K562 (cell line): Measurements from ENCODE around the gene SLC44A5. TPM values are rescaled to one million over a fixed set of nuclear protein-coding genes. Genes with fewer than 3 reads are reported as not detected.

Experiments used
- ATAC-seq: fragments of 200-7000 bp; cut with Tn5 transposase; 3 replicates; pipeline ENCODE4 v1.9.1; 2020; ENCODE audit warnings: moderate library complexity
- BruUV-seq: library from RNA; stranded (reverse); fragments of 400-500 nt; replicated peaks from 2 replicates; lab custom pipeline; 2021; lab: Mats Ljungman, UMichigan
- CTCF ChIA-PET: fragments of 300-600 bp; formaldehyde crosslinking; extraction: SDS; loops from one replicate; lab custom pipeline; 2021; ENCODE audit warnings: low intra/inter-chr PET ratio; lab: Yijun Ruan, JAX
- POLR2A ChIA-PET: fragments of 300-600, 350-650 bp; sonication (Branson Sonifier 250); formaldehyde crosslinking; extraction: SDS; loops from one replicate; lab custom pipeline; 2021; ENCODE audit warnings: antibody characterized with exemption, inconsistent platforms; lab: Yijun Ruan, JAX
- DNase-seq, 4 experiments: peaks; one replicate each; pipeline versions ENCODE4 v3.0.0 to v3.0.0-alpha.2; 2011 to 2018; ENCODE audit warnings: low spot score in 3 of 4, mixed read lengths in 3 of 4; ENCODE audit errors: extremely low read depth in 1 of 4
- FAIRE-seq: peaks from 2 replicates; lab custom pipeline; 2011; peaks lifted over from hg19 to GRCh38; lab: Jason Lieb, UNC
- H2AFZ ChIP-seq: 2 replicates; pipeline ENCODE4 v1.6.0; 2011; ENCODE audit warnings: low read depth, low read length, control low read depth, inconsistent platforms
- H3K27ac ChIP-seq: fragments of 200-600 bp; 3 replicates; pipeline ENCODE4 v1.8.0; 2011; ENCODE audit warnings: low read depth, mild to moderate bottlenecking, control low read depth, inconsistent platforms, low read length, moderate library complexity, mixed read lengths; ENCODE audit errors: extremely low read depth
- H3K27me3 ChIP-seq, 2 experiments: fragments of 300-600 bp in 1 of 2; 2 replicates in 1 of 2; 3 replicates in 1 of 2; pipeline versions ENCODE4 v1.6.0 to v1.8.0; 2011; ENCODE audit warnings: inconsistent platforms in 2 of 2, low read length in 2 of 2, mild to moderate bottlenecking in 1 of 2, mixed read lengths in 1 of 2, moderate library complexity in 1 of 2; ENCODE audit not compliant: control insufficient read depth in 2 of 2, insufficient read depth in 2 of 2
- H3K36me3 ChIP-seq: fragments of 300-600 bp; 3 replicates; pipeline ENCODE4 v1.8.0; 2011; ENCODE audit warnings: mild to moderate bottlenecking, low read length, inconsistent platforms; ENCODE audit not compliant: control insufficient read depth, insufficient read depth
- H3K4me1 ChIP-seq, 2 experiments: fragments of 200-600 bp in 1 of 2; replicated peaks in 1 of 2; 2 replicates in 1 of 2; 3 replicates in 1 of 2; pipeline versions ENCODE4 v1.5.1 to v1.8.0; 2011; ENCODE audit warnings: inconsistent platforms in 2 of 2, low read length in 2 of 2, mild to moderate bottlenecking in 1 of 2, mixed read lengths in 1 of 2, moderate library complexity in 1 of 2; ENCODE audit not compliant: control insufficient read depth in 2 of 2, insufficient read depth in 2 of 2
- H3K4me2 ChIP-seq: 2 replicates; pipeline ENCODE4 v1.6.1; 2011; ENCODE audit warnings: low read length, control low read depth, inconsistent platforms, mixed read lengths; ENCODE audit not compliant: insufficient read depth
- H3K4me3 ChIP-seq: fragments of 200-600 bp; sonication (generic), shearing (Covaris generic); 2 replicates; pipeline ENCODE4 v1.5.1; 2016; ENCODE audit warnings: control low read depth, inconsistent platforms
- H3K79me2 ChIP-seq: fragments of 200-600 bp; 3 replicates; pipeline ENCODE4 v1.8.0; 2011; ENCODE audit warnings: low read length, inconsistent platforms; ENCODE audit not compliant: control insufficient read depth, insufficient read depth
- H3K9ac ChIP-seq, 2 experiments: 2 replicates each; pipeline versions ENCODE4 v1.6.0 to v1.6.1; 2011; ENCODE audit warnings: low read depth in 2 of 2, low read length in 2 of 2, control low read depth in 1 of 2, inconsistent platforms in 1 of 2, mild to moderate bottlenecking in 1 of 2, mixed read lengths in 1 of 2; ENCODE audit not compliant: insufficient read depth in 1 of 2
- H3K9me1 ChIP-seq: one replicate; pipeline ENCODE4 v1.6.0; 2011; ENCODE audit warnings: inconsistent platforms, mild to moderate bottlenecking, low read length, moderate library complexity; ENCODE audit not compliant: control insufficient read depth, insufficient read depth
- H3K9me3 ChIP-seq: replicated peaks from 2 replicates; pipeline ENCODE4 v1.5.1; 2011; ENCODE audit warnings: low read depth, low read length, inconsistent platforms; ENCODE audit not compliant: control insufficient read depth, insufficient read depth
- H4K20me1 ChIP-seq: replicated peaks from 2 replicates; pipeline ENCODE4 v1.6.1; 2011; ENCODE audit warnings: low read length, inconsistent platforms, mixed read lengths; ENCODE audit not compliant: control insufficient read depth, insufficient read depth
- ARID1B ChIP-seq: fragments of 450-650 bp; IDR thresholded peaks from 2 replicates; pipeline ENCODE4 v1.6.1; 2016; ENCODE audit warnings: antibody characterized with exemption, mild to moderate bottlenecking, inconsistent platforms
- ATF1 ChIP-seq, 2 experiments: fragments of 450-650 bp in 1 of 2; IDR thresholded peaks; 2 replicates each; pipeline ENCODE4 v1.6.1; 2016; ENCODE audit warnings: missing compliant biosample characterization in 1 of 2, missing genetic modification characterization in 1 of 2
- BRF1 ChIP-seq: IDR thresholded peaks from 3 replicates; pipeline ENCODE4 v1.6.1; 2011; ENCODE audit warnings: borderline replicate concordance, mild to moderate bottlenecking; ENCODE audit not compliant: insufficient read length; ENCODE audit errors: extremely low read depth
- FOSL1 ChIP-seq: fragments of 200-800 bp; sonication (Bioruptor generic); conservative IDR thresholded peaks from 2 replicates; pipeline ENCODE4 v1.6.1; 2016; ENCODE audit warnings: missing genetic modification characterization, missing compliant biosample characterization
- MAFK ChIP-seq: IDR thresholded peaks from 2 replicates; pipeline ENCODE4 v1.6.1; 2011; ENCODE audit warnings: low read length, improper control_type of control experiment
- MBD2 ChIP-seq: sonication (generic); IDR thresholded peaks from 2 replicates; pipeline ENCODE4 v1.6.1; 2016; ENCODE audit warnings: low read depth, borderline replicate concordance
- MTA3 ChIP-seq: fragments of 450-650 bp; formaldehyde crosslinking; IDR thresholded peaks from 2 replicates; pipeline ENCODE4 v1.6.1; 2017; ENCODE audit warnings: mild to moderate bottlenecking, borderline replicate concordance
- PHTF2 ChIP-seq: fragments of 250-450 bp; sonication (Bioruptor Pico); IDR thresholded peaks from 2 replicates; pipeline ENCODE4 v1.5.0; 2021; ENCODE audit warnings: mild to moderate bottlenecking
- POLR2G ChIP-seq: fragments of 200-400 bp; formaldehyde crosslinking; IDR thresholded peaks from 2 replicates; pipeline ENCODE4 v1.6.1; 2017; ENCODE audit warnings: low read depth, mild to moderate bottlenecking, antibody characterized with exemption, low read length, moderate library complexity
- PPARD ChIP-seq: fragments of 250-450 bp; sonication (Bioruptor Pico); IDR thresholded peaks from 2 replicates; pipeline ENCODE4 v1.8.0; 2022; ENCODE audit warnings: inconsistent platforms, mild to moderate bottlenecking, moderate library complexity
- RAD21 ChIP-seq, 2 experiments: fragments of 250-450 bp in 1 of 2; fragments of 450-650 bp in 1 of 2; sonication (Bioruptor Pico) in 1 of 2; formaldehyde crosslinking in 1 of 2; IDR thresholded peaks in 1 of 2; conservative IDR thresholded peaks in 1 of 2; 2 replicates each; pipeline versions ENCODE4 v1.4.0 to v1.8.0; 2020 to 2022; ENCODE audit warnings: mild to moderate bottlenecking in 2 of 2, moderate library complexity in 1 of 2
- RBM34 ChIP-seq: fragments of 200-400 bp; formaldehyde crosslinking; IDR thresholded peaks from 2 replicates; pipeline ENCODE4 v1.6.1; 2018; ENCODE audit warnings: low read length, borderline replicate concordance; ENCODE audit not compliant: insufficient read depth
- SIX5 ChIP-seq, 2 experiments: IDR thresholded peaks; 2 replicates each; pipeline ENCODE4 v1.6.1; 2011; ENCODE audit warnings: low read length in 2 of 2, borderline replicate concordance in 1 of 2, low read depth in 1 of 2, mild to moderate bottlenecking in 1 of 2, moderate library complexity in 1 of 2; ENCODE audit not compliant: insufficient read depth in 1 of 2
- TFAM ChIP-seq: fragments of 250-450 bp; sonication (Bioruptor Pico); conservative IDR thresholded peaks from 2 replicates; pipeline ENCODE4 v1.5.0; 2021; ENCODE audit warnings: mild to moderate bottlenecking, moderate library complexity
- TFE3 ChIP-seq: fragments of 450-650 bp; formaldehyde crosslinking; IDR thresholded peaks from 2 replicates; pipeline ENCODE4 v1.4.0; 2020; ENCODE audit warnings: mild to moderate bottlenecking, mixed read lengths
- ZHX1 ChIP-seq: fragments of 150-350 bp; conservative IDR thresholded peaks from 2 replicates; pipeline ENCODE4 v1.6.1; 2014; ENCODE audit warnings: low read length
- WGBS: fragments of 100-300 bp; shearing (Covaris generic); methylation state at CpG from one replicate; pipeline ENCODE4 v1.1.6; 2016; ENCODE audit warnings: low coverage, mixed read lengths; ENCODE audit not compliant: insufficient coverage; ENCODE audit errors: missing lambda C conversion rate; 5-methylcytosine and 5-hydroxymethylcytosine counted together
- in situ Hi-C: fragments of 300-500 bp; cut with MboI; formaldehyde crosslinking; loops from 4 replicates; pipeline ENCODE4 v1.15.0; 2018; ENCODE audit warnings: inconsistent platforms, mixed read lengths
- intact Hi-C: fragments of 100-400 bp; cut with micrococcal nuclease; formaldehyde crosslinking; loops from 2 replicates; pipeline ENCODE4 v1.14.2; 2022
- polyA plus RNA-seq, 8 experiments: library from polyadenylated mRNA; depleted of rRNA in 4 of 8; stranded (reverse) in 5 of 8; unstranded in 3 of 8; fragments of >200 nt; fragmentation: Nextera tagmentation in 2 of 8; fragmentation: Illumina TruSeq in 1 of 8; extraction: Ambion mirVana in 2 of 8; extraction: Trizol in 1 of 8; gene quantifications; 2 replicates each; pipeline versions ENCODE4 v1.2.1 to v1.2.3, GENCODE V29; 2011 to 2014; ENCODE audit warnings: inconsistent platforms in 1 of 8, missing spikeins in 1 of 8
- total RNA-seq, 7 experiments: library from RNA; depleted of rRNA in 6 of 7; stranded (reverse); fragments of >200 nt in 6 of 7; fragmentation: Illumina TruSeq in 2 of 7; extraction: Trizol in 2 of 7; gene quantifications; 2 replicates each; pipeline versions ENCODE4 v1.2.1 to v1.2.3, GENCODE V29; 2011 to 2021; ENCODE audit warnings: low replicate concordance in 1 of 7

SLC44A5 gene
- total and polyA plus RNA-seq, 9 of the 15 experiments (the other 6 are each of a cell fraction or from before 2014, with no cell fraction given), result 1.2 to 10.1 (median 3.2) TPM

GRCh38 chr1:75502776-75503175 is 108.1 kb downstream of the SLC44A5 start (continued):
- no peak for TF ChIP-seq ATF1 (CRISPR knock-in tag; IDR thresholded peaks at IDR 0.05)
- peak; percentile 73 for TF ChIP-seq ATF1 (tag; IDR thresholded peaks at IDR 0.05)
- no peak for TF ChIP-seq ZHX1

GRCh38 chr1:75501577-75502295 is 109.2 kb downstream of the SLC44A5 start:
- in situ Hi-C loops (no loop called here), intact Hi-C loops (no loop called here)
- no TSS peak for BruUV-seq
- Histone ChIP-seq H3K9ac (no peak overlapping the region), H3K79me2 (no peaks in the 10 kb centered on the region), H3K9me3 (no peaks in the 10 kb centered on the region), H2AFZ (no peak overlapping the region), H3K27me3 (no peaks in the 10 kb centered on the region), H4K20me1 (no peaks in the 10 kb centered on the region), H3K4me1 (peaks cover 0 to 6% of the 10 kb centered on the region in 2 experiments; a peak in 3 of 5 replicates), H3K27ac (no peak overlapping the region), H3K9me1 (no peaks in the 10 kb centered on the region), H3K4me3 (no peak overlapping the region), H3K4me2 (no peak overlapping the region), H3K36me3 (no peaks in the 10 kb centered on the region)
- DNase-seq, result peak in 1 of 4 experiments; percentile 9
- WGBS, result 44% methylated on average over 5 of the region's 5 CpGs
- no peak for FAIRE-seq
- ChIA-PET POLR2A (no interaction called here), CTCF (no interaction called here)
- peak; percentile 42; the same call in 1 of the 3 replicates for ATAC-seq
- TF ChIP-seq PHTF2 (CRISPR knock-in tag), result no peak
- no peak for TF ChIP-seq TFAM (CRISPR knock-in tag)
- peak; percentile 43 for TF ChIP-seq FOSL1 (tag)
- no peak for TF ChIP-seq RAD21 (CRISPR knock-in tag; conservative IDR thresholded peaks at IDR 0.05 in 1 of 2, IDR thresholded peaks at IDR 0.05 in 1 of 2)
- 0 out of 2 replicates have a peak, but pooled peaks have one; percentile 47 for TF ChIP-seq ARID1B
- no peak for TF ChIP-seq RBM34
- TF ChIP-seq BRF1, result no peak
- no peak for TF ChIP-seq TFE3
- no peak for TF ChIP-seq MTA3
- TF ChIP-seq SIX5 (IDR thresholded peaks at IDR 0.05; ENCODE audit: borderline replicate concordance in 1 of 2, insufficient read depth in 1 of 2, low read depth in 1 of 2, low read length in 2 of 2), result no peak
- no peak for TF ChIP-seq MBD2
- no peak for TF ChIP-seq PPARD (CRISPR knock-in tag)
- peak; percentile 19; the same call in 1 of the 2 replicates for TF ChIP-seq MAFK
- TF ChIP-seq POLR2G, result no peak
